OCI-LY7 (cell line): ENCODE data around the gene CDKN1A.

Experiments used
- EZH2phosphoT487 ChIP-seq: fragments of 200-600 bp; sonication (generic); IDR thresholded peaks from 2 replicates; pipeline ENCODE4 v1.6.1; 2018; ENCODE audit warnings: low read depth, borderline replicate concordance, mild to moderate bottlenecking, mixed run types, antibody characterized with exemption, low read length, moderate library complexity, mixed read lengths
- TF ChIP-seq, protein P1 (sequence below): fragments of 200-600 bp; sonication (generic); conservative IDR thresholded peaks from 2 replicates; pipeline ENCODE4 v1.5.1; 2014; ENCODE audit warnings: mild to moderate bottlenecking, antibody characterized with exemption, low read length, moderate library complexity, mixed read lengths

DNA sequence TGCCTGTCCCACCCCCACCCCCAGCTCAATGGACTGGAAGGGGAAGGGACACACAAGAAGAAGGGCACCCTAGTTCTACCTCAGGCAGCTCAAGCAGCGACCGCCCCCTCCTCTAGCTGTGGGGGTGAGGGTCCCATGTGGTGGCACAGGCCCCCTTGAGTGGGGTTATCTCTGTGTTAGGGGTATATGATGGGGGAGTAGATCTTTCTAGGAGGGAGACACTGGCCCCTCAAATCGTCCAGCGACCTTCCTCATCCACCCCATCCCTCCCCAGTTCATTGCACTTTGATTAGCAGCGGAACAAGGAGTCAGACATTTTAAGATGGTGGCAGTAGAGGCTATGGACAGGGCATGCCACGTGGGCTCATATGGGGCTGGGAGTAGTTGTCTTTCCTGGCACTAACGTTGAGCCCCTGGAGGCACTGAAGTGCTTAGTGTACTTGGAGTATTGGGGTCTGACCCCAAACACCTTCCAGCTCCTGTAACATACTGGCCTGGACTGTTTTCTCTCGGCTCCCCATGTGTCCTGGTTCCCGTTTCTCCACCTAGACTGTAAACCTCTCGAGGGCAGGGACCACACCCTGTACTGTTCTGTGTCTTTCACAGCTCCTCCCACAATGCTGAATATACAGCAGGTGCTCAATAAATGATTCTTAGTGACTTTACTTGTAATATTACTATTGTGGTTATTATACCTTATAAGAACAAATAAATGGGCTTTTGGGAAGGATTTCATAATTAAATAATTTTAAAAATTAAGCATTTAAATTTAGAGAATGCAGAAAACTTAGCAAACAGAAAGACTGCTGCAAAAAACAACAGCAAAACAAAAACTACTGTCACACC, 8.4 kb downstream of the CDKN1A start:
- TF ChIP-seq, protein P1, sequence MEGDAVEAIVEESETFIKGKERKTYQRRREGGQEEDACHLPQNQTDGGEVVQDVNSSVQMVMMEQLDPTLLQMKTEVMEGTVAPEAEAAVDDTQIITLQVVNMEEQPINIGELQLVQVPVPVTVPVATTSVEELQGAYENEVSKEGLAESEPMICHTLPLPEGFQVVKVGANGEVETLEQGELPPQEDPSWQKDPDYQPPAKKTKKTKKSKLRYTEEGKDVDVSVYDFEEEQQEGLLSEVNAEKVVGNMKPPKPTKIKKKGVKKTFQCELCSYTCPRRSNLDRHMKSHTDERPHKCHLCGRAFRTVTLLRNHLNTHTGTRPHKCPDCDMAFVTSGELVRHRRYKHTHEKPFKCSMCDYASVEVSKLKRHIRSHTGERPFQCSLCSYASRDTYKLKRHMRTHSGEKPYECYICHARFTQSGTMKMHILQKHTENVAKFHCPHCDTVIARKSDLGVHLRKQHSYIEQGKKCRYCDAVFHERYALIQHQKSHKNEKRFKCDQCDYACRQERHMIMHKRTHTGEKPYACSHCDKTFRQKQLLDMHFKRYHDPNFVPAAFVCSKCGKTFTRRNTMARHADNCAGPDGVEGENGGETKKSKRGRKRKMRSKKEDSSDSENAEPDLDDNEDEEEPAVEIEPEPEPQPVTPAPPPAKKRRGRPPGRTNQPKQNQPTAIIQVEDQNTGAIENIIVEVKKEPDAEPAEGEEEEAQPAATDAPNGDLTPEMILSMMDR = no peak
- TF ChIP-seq EZH2phosphoT487 = no peak
